ENCODE measurements around the gene USP46.

The USP46 gene

DNA sequence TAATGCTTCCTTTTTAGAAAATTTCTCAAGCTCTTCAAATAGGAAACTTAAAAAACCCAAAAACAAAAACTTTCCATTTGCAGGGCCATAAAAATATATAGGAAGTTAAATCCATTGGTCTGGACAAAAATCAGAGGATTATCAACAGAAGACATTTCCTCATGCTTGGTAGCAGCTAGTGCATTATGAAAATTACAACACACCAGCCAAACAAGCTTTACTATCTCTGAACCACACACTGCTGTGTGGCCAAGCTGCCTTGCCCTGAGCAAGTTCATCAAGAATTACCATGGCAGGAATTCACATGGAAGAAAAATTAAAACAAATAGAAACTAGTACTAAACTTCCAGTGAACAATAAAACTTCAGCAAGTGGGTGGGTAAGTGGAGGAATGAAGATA lies 3.6 kb downstream of the USP46 start:
- no peak for DNase-seq

DNA sequence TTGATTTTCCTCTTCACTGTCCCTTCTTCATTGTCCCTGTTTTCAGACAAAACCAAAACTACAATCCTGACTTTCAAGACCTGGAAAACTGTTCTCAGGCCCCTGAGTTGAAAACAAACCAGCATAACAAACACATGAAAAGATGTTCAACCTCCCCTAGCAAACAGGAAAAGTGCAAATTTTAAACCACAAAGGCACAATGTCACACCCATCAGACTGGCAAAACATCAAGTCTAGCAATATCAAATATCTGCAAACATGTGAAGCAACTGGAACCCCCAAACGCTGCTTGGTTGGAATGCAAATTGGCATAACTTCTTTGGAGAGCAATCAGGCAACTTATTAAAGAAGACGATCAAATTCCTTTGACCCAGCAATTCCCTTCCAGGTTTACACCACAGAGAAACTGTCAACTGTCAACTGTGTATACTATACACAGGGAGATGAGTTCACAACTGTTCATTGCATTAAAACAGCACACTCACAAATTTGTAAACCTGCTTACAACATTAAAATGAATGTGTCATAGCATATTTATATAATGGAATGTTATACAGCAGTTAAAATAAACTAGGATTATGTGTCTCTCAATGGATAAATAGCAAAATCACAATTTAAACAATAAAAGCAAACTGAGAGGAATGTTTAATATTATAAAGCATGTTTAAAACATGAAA lies 7.0 kb downstream of the USP46 start:
- DNase-seq = no peak

DNA sequence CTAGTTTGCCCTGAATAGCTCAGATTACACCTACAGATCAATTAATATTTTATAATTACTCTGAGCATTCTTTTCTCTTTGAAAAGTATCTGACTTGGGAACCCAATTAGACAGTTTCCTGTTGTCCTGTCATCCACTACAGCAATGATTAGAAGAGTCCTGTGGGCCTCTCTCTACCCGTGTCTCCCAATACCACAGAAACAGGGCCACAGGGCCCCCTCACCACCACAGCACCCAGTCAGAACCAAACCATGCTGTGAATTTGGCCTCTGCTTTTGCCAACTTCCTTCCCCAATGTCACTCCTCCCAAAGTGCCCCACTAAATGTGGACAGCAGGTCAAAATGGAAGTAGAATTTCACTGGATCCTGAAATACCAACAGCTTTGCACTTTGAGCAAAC lies 10.3 kb downstream of the USP46 start:
- DNase-seq = no peak

DNA sequence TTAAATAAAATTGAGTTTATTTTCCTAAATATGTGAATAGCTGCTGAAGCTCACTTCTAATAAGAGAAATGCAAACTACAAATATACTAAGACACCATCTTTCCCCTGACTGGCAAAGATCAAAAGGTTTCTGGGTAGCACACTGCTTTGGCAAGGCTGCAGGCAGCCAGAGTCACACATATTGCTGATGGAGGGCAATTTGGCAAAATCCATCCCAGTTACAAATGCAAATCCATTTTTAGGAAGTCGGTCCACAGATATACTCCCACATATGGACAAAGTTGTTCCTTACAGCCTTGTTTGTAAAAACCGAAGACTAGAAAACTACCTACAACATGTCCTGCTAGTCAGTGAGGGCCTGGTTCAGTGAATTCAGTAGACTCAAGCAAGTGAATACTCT lies 12.4 kb downstream of the USP46 start:
- DNase-seq = no peak

DNA sequence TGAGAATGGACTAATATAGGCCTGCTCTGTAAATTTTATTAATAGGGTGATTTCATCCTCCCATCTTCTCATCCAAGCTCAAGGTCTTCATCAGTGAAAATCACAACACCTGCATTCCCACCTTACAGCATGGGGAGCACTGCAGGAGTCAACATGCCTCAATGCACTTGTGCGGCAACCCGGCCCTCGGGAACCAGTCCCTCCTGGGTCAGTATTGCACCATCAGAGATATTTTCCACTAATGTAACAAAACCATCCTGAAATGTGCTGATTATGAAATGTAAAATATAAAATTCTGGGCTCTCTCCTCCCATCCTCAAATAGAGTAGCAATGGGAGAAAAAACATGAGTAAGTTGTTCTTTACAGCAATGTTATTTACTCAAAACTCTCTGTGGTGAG lies 13.0 kb downstream of the USP46 start:
- no peak for DNase-seq

DNA sequence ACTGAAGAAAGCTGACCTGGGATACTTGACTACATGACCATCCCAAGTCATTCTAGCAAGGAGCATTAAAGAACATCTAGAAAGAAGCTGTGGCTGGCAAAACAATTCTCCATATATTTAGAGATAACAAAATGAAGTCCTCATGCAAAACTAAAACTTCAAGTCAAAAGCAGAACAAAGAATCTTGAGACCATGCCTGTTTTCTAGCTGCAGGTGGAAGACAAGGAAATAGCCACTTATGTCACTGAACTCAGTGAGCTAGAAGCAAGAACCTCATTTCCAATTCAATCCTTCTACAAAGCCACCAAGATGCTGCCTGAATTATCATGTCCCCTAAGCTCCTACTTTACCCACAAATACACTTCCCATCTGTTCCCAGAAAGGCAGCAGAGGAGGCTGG lies 13.8 kb downstream of the USP46 start:
- no peak for DNase-seq

DNA sequence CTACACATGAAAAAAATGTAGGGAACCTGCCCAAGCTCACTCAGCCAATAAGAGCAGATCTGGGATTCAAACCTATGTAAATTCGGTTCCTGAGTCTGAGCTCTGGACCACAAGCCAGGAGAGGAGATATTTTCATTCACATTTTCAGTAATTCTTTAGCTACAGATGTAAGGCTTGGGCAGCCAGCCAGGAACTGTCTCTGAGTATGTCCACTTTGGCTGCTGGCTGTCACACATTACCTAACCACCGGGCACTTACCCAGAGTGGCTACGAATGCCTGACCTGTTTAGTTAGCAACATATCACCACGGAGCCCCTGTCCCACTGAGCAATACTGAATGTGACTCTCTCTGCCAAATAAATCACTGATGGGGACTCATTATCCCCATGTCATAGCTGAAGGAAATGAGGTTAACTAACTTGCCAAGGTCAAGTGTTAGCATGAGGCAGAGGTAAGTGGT lies 15.3 kb downstream of the USP46 start:
- DNase-seq = no peak

DNA sequence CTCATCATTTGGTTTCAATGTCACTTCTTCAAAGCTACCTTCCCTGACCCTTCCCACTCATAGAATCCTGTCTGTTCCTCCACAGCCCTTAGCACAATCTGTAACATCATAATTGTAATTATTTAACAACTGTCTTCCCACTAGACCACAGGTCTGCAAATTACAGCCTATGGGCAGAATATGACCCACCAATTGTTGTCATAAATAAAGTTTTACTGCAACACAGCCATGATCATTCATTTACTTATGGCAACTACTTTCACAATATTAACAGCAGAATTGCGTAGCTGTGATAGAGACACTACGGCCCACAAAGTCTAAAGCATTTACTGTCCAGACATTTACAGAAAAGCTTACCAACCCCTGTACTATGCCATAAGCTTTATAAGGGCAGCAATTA lies 15.9 kb downstream of the USP46 start:
- DNase-seq = no peak

DNA sequence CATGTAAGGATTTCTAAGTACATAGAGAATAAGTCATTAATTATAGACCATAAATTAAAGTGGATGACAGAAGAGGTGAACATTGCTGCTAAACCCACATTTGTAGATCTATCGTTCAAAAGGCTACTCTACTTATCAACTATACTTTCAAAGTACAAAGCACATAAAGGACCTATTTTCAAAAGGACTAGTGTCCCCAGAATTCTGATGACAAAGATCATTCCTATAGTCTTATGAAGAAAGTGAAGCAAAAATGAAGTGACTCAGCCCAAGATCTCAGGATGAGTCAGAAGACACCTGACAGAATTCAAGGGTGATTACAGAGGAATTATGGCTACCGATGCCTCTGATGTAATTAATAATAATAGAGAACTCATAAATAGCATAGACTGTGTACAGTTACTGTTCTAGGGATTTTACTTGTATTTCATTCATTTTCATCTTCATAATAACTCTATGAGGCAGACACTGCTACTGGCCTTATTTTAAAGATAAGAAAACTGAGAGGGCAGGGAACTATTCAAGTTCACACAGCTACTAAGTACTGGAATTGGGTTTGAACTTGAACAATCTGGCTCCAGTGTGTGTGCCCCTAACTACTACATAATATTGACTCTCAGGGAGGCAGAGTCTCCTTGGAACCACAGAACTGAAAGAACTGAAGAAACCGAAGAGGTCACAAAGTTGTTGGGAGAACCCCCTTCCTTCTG lies 17.1 kb downstream of the USP46 start:
- no peak for DNase-seq

DNA sequence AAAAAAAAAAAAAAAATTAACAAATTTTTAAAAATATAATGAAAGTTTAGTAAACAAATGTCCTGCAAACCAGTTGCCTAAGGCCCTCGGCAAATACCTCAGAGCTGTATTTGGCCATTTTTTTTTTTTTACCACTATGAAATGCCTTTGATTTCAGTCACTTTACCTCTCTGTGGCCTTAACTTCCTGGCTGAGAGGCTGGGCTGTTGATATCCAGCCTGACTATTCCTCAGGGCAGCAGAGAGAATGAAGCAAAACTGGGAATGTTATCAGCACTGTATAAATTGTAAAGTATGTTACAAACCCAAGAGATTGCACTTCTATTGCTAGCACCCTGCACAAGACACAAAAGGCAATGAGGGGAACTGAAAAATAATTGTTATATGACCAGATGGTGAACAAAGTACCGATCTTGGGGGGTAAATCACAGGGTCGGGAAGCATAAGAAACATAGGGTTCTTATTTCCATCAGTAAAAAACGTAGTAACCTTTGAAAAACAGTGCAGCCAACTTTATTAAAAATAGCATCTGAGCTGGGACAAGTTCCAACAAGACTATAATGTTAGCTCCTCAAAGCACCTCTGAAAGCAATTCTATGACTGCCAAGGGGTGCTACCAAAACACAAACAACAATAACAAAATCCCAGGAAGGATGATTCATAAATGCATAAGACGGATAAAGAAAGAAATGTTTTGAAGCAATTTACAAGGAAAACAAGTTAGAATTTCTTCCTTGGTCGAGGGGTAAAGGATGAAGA lies 18.1 kb downstream of the USP46 start:
- DNase-seq = no peak

DNA sequence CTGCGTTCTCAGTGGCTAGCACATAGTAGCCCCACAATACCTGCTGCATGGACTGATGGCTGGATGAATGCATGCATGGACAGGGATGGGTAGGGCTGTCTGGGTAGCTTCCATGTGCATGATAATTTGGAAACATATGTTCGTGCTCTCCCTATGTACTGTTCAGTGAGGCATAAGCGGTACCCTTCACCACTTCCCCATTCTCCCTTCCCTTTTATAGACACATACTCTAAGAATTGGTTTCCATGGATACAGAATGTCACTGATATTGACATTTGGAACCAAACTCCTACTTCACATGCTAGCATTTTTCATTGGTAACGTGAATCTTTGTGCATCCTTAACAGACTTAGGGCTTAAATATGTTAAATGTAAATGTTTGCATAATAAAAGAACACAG lies 20.4 kb downstream of the USP46 start:
- no peak for DNase-seq

DNA sequence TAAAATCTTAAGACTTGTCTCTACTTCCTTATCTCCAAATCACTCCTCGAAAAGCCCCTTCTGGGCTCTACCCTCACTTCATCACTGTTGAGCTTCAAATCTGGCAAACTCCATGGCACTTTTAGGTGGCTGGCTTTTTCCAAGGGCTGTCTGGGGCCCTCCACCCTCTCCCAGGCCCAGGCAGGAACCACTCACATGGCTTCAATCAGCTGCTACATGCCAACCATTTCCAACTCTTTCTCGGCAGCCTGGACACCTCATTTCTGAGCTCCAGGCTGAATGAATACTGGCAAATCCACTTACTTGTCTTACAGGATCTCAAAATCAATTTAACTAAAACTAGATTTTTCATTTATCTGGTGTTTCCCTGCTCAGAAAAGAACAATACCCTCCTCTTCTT lies 22.0 kb downstream of the USP46 start:
- no peak for DNase-seq

DNA sequence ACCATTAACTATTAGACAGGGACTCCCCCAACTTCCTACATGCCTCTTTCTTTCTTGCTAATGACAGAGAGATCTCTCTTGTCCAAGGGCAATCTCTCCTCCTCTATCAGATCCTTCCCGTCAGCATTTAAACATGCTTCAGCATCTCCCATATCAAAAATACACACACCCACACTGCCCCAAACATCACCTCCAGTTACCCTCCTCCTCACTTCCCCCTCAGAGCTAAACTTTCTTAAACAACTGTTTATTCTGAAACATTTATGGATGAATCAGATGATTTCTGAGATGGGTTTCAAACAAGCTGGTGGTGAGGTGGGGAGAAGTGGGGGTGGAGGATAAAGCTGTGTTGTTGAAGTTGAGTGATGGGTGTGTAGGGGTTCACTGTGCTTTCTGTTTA lies 23.5 kb downstream of the USP46 start:
- no peak for DNase-seq

DNA sequence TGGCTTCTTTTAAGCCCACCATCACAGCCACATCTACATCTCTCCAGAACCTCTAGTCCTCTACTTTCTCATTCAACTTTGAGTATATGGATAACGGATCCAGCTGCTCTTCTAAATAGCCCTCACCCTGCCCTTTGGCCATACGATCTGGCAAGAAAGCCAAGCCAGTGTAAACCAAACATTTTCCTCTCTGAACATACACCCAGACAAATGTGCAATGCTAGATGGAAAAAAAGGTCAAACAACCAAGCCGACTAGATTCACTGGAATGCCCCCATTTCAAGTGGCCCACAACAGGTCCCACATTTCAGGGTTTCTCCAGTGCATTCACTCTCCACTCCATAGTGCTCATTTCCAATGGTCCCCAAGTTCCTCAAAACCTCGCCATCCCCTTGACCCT lies 24.0 kb downstream of the USP46 start:
- no peak for DNase-seq

DNA sequence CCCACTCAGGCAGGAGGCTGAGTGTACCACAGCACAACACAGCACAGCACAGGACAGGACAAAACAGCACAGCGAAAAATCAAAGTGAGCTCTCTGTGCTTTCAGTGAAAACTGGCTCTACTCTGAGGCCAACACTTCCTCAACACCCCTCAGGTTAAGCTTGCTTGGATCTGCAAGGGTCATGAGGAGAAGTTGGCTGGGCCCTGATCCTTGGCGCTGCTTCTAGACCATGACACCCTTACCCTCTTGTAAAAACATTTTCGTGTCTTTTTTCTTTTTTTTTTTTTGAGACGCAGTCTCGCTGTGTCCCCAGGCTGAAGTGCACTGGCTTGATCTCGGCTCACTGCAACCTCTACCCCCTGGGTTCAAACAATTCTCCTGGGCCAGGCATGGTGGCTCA lies 25.3 kb downstream of the USP46 start:
- no peak for DNase-seq

DNA sequence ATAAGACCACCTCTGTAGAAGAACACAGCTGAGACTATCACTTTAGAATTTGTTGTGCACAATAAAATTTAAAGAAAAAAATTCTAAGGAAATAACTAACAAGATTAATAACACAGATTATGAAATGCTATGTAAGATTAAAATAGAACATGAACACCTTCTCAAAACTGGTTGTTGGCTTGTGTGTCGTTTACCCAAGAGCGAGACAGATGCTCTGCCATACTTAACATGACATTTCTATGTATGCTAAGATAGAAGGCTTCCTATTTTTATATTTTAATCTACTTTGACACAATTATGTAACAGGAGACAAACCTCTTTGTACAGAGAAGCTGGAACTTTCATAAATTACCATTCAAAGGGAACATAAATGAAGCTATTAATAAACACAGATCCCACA lies 30.1 kb downstream of the USP46 start:
- no peak for DNase-seq

DNA sequence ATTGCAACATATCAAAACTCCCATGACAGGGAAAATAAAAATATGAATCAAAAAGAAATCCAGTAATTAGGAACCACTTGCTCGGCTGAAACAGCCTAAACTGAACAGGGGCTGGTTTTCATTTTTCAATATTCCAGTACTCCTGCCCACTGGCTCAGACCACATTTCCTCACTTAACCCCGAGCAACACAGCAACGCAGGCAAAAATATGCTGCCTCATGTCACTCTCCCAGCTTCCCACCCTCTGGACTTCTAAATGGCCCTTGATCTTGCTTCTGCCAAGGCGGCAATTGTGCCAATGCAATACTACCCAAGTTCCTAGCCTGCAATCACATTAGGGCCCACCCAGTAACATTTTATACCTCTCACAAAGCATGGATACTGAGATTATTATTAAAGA lies 30.6 kb downstream of the USP46 start:
- no peak for DNase-seq

DNA sequence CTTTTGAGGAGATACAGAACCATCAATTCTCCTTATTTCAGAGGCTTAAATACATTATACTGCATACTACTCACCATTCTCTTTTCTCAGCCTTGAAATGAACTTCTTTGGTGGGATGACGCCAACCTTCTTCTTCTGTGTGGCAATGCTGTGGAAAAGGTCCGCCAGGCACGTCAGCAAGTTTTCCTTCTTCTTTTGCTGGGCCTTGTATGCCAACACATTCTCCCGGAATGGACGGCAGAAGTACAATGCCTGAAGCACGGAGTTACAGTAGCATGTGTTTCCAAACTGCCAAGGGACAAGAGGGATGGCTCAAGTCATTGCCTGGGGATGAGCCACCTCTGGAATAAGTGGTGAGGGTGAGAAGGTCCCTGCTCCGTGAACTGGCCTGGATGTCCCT lies 31.2 kb downstream of the USP46 start:
- DNase-seq = no peak

DNA sequence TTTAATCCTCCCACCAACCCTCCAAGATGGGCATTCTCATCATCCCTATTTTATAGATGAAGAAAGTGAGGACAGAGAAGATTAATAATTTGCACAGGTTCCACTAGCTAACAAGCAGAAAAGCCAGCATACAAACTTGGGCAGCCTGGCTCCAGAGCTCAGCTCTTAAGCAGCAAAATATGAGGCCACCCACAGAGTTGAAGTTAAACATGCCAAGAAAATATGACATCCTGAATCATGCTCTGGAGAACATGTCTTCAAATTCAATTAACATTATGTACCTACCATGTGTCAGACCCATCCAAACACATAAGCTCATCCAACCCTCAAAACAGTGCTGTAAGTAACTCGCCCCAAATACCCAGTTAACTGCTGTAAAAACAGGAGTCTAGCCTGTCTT lies 33.9 kb downstream of the USP46 start:
- no peak for DNase-seq

DNA sequence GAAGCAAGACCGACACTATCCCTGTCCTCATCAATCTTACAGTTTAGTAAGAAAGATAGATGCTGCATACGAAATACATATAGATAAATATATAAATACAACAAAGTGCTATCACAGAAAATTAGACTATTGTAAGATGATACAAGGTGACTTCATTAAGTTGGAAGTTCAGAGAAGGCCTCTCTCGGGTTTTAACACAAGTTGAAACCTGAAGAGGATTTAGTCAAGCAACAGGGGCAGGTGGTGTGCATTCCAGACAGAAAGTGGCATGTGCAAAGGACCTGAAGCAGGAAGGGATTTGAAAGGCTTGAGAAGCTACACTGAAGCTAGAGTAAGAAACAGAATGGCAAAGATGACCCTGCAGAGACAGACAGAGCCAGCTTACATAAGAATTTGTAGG lies 36.5 kb downstream of the USP46 start:
- DNase-seq = no peak

DNA sequence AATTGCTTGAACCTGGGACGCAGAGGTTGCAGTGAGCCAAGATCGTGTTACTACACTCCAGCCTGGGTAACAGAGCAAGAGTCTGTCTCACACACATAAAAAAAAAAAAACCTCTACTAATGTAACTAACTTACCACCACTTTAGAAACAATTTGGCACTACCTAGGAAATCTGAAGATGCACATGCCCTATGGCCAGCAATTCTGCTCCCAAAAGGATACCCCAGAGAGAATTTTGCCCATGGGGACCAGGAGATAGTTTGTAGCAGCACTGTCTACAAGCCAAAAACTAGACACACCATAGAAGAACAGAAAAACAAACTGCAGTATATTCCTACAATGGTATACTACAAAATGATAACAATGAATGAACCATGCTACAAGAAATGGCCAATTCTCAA lies 37.5 kb downstream of the USP46 start:
- DNase-seq = no peak

DNA sequence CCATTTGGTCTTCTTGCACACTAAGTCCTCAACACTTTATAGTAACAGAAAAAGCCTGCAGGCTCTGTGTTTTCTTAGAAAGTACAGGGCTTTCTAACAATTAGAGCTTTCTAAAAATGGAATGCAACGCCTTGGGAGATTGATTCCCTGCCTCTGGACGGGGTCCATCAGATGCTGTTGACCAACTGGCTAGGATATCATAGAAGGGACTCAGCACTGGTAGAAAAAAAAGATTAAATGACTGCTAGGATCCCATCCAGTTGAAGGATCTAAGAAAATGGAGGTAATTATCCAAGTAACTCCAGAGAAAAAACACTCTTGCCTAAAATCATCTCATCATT lies 39.5 kb downstream of the USP46 start:
- DNase-seq = no peak

DNA sequence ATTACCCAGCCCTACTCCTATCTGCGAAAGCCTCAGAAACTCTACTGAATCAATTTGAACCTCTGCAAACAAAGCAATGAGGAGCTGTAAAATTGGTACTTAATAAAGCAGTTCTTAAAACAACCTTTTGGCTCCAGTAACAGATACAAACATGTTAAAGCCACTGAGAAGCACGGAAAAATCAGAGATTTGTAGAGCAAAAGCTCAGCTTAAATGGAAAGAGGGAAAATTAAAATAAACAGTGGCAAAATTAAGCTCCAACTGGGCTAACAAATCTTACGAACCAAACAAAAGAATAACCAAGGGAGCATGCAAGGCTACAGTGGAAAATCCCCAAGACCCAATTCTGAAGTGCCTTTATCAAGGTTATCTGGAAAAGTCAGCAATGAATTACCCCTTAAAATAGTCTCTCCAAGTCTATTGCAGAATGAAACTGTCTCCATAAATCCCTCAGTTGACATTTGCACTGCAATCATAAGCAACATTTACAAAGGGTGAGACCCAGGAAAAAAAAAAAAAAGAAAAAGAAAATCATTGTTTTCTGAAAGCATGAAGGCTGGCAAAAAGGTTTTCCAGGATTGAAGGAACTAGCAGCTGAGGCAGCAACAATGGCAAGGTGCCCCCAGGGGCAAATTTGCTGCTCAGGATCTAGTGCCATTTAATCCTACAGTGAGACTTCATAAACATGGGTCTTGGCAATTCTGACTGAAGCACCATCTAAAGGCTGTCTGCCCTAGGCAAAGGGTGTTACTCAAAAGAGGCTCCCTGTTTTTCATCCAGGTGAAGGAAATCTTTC lies 40.1 kb downstream of the USP46 start:
- DNase-seq = no peak

Measured in stimulated activated CD4-positive, alpha-beta T cell treated with anti-CD3 and anti-CD28 coated beads, Interleukin-4, amount 100 ng/mL, for 4 hours (primary cell).